GM13977 (cell line): ENCODE data around the gene PCED1B.
"Not testable (repeated sequence)": the region's sequence is repeated elsewhere in the genome, so short reads cannot be mapped to it uniquely, and the experiment has no call there.

Experiments
- DNase-seq: peaks from one replicate; pipeline ENCODE4 v3.0.0; 2012; ENCODE audit warnings: low spot score
- CTCF ChIP-seq: IDR thresholded peaks from 2 replicates; pipeline ENCODE4 v1.5.1; 2012; ENCODE audit warnings: mild to moderate bottlenecking, control low read depth; ENCODE audit not compliant: insufficient read depth; ENCODE audit errors: extremely low read depth, missing control alignments
- in situ Hi-C: fragments of 300-500 bp; cut with MboI; formaldehyde crosslinking; loops from one replicate; pipeline ENCODE4 v1.12.0; 2022; ENCODE audit warnings: low sequenced_read_pairs, low pct_unique_long_range_greater_than_20kb, mixed read lengths, inconsistent platforms; ENCODE audit not compliant: unreplicated experiment

The PCED1B gene

GRCh38 chr12:47114481-47114892, 35.1 kb downstream of the PCED1B start:
- in situ Hi-C loops: no loop called here

GRCh38 chr12:47117305-47117704, 37.9 kb downstream of the PCED1B start:
- DNase-seq, in situ Hi-C loops: not testable (repeated sequence)

More at GRCh38 chr12:47114481-47114892, 35.1 kb downstream of the PCED1B start:
- TF ChIP-seq CTCF: no peak
- no peak for DNase-seq

- DNase-seq: no peak
- no peak for TF ChIP-seq CTCF
- in situ Hi-C loops: no loop called here
Observed at GRCh38 chr12:47120736-47121135, 41.3 kb downstream of the PCED1B start.

- in situ Hi-C loops: no loop called here
- DNase-seq: no peak
- no peak for TF ChIP-seq CTCF
Observed at GRCh38 chr12:47121146-47121545, 41.7 kb downstream of the PCED1B start.

GRCh38 chr12:47122602-47123001, 43.2 kb downstream of the PCED1B start:
- TF ChIP-seq CTCF: no peak
- in situ Hi-C loops: no loop called here
- DNase-seq: no peak

GRCh38 chr12:47123730-47124129, 44.3 kb downstream of the PCED1B start:
- DNase-seq: no peak
- in situ Hi-C loops: no loop called here
- no peak for TF ChIP-seq CTCF

GRCh38 chr12:47124451-47124850, 45.0 kb downstream of the PCED1B start:
- TF ChIP-seq CTCF: no peak
- DNase-seq: no peak
- in situ Hi-C loops: no loop called here
